Stimulated activated CD8-positive, alpha-beta memory T cell treated with anti-CD3 and anti-CD28 coated beads, Interleukin-15, amount 100 ng/mL, for 48 hours (primary cell): ENCODE data around the gene KLHDC4.
"Not testable (repeated sequence)": the region's sequence is repeated elsewhere in the genome, so short reads cannot be mapped to it uniquely, and the experiment has no call there.

Experiments
- DNase-seq, 2 donors: peaks; one replicate each; pipeline ENCODE4 v3.0.0-alpha.2; 2020; ENCODE audit warnings: low read depth in 2 of 2

Gene KLHDC4

DNA sequence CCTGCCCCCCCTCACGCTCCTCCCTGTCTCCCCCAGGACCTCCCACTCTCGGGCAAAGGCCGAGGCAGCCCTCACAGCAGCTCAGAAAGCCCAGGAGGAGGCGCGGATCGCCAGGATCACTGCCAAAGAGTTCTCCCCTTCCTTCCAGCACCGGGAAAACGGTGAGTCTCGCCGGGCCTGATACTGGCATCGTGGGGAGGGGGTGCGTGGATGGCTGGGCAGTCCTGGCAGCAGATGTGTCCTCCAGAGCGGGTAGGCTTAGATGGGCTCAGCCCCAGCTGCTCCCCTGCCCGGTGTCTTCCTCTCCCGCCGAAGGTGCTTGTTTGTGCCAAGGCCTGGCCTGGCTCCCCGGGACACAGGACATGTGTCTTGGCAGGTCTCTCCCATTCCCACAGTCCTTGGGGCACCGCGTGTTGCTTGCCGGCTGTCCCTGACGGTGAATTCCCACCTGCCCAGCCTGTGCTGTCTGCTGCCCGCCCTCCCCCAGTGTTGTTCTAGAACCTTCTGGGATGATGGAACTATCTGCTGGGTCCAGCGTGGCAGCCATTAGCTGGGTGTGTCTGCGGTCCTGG lies 81.6 kb downstream of the KLHDC4 start:
- no peak for DNase-seq

DNA sequence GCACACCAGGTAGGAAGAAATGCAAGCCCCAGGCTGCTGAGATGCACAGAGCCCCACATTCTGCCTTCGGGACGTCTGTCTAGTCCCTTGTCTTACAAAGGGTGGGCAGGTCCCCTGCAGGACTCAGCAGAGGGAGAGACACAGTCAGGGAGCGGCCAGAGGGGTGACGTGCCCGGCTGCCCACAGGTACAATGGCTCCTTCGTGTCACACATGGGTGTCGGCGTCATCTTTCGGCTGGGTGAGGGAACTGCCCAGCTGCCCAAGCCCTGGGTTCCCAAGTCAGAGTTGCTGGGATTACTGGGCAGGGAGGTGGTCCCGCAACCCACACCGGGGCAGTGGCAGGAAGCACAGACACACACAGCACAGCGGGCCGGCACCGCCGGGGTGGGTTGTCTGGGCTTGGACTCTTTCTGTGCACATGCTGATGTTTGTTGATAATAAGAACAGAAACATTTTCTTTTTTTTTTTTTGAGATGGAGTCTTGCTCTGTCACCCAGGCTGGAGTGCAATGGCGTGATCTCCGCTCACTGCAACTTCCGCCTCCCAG lies 82.9 kb downstream of the KLHDC4 start:
- no peak for DNase-seq

DNA sequence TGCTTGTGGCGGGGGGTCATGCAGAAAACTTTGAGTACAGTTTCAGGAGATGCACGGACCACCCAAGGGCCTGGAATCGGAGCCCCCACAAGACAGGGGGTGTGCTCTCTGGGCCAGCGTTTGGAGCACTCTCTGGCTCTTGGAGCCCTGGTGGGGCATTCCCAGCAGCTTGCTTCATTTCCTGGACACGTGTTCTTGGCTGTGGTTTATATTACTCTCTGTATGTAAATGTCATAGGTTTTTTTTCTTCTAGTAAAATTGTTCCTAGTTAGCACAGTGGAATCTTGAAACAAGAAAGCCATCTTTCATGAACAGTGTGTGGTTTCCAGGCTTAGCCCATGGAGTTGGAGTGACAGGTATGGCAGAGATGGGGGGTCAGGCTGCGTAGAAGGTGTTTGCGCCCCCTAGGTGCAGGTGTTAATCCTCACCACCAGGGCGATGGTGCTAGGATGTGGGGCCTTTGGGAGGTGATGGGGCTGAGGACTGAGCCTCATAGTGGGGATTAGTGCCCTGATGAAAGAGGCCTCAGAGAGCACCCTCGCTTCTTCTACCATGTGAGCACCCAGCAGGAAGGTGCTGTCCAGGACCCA lies 83.7 kb downstream of the KLHDC4 start:
- no peak for DNase-seq

DNA sequence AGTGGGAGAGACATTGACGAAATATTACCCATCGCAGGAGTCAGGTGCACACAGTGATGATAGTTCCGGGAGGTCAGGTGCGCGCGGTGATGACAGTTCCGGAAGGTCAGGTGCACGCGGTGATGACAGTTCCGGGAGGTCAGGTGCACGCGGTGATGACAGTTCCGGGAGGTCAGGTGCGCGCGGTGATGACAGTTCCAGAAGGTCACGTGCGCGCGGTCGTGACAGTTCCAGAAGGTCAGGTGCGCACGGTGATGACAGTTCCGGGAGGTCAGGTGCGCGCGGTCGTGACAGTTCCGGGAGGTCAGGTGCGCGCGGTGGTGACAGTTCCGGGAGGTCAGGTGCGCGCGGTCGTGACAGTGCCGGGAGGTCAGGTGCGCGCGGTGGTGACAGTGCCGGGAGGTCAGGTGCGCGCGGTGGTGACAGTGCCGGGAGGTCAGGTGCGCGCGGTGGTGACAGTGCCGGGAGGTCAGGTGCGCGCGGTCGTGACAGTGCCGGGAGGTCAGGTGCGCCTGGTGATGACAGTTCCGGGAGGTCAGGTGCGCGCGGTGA lies 84.7 kb downstream of the KLHDC4 start:
- not testable (repeated sequence) for DNase-seq

DNA sequence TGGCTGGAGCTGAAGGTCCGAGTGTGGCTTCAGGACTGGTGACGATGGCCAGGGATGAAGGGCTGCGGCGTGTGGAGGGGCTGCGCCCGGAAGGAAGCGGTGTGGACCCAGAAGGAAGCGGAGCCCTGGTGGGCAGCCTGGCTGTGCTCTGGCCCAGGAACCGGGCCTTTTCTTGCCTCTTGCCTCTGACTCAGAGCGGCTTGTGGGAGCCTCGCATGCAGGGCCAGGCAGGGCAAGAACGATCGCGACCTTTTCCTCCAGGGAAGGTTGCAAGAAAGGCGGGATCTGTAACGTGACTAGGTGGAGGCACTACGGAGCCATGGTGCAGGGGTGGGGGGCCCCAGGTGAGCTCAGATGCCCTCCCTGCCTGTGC lies 85.5 kb downstream of the KLHDC4 start:
- no peak for DNase-seq

DNA sequence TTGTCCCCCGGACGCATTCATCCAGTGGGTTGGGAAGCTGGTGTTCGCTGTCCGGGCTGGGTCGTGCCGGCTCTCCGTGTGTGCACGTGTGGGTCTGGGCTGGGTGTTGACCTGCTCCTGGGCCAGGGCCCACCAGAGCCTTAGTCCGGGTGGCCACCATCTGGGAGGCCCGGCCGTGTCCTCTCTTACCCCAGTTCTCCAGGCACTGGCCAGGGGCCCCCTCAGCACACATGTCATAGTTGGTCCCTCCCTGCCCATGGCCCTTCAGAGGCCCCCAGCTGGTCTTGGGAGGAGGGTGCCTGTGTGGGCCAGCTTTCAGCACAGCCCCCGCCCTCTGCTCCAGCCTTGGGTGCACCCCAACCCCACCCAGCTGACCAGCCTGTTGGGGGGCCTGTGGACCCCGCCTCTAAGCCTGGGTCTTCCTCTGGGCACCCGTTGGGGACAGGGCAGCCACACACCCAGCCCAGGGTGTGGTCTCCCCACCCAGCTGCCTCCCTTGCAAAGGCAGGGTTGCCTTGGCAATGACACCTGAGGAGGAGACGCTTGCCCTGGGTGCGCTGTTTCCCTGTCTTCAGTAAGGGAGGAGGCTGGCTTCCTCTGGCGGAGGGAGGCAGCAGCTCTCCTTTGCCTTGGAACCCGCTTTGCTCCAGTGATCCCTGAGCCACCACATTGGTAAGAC lies 86.1 kb downstream of the KLHDC4 start:
- no peak for DNase-seq

DNA sequence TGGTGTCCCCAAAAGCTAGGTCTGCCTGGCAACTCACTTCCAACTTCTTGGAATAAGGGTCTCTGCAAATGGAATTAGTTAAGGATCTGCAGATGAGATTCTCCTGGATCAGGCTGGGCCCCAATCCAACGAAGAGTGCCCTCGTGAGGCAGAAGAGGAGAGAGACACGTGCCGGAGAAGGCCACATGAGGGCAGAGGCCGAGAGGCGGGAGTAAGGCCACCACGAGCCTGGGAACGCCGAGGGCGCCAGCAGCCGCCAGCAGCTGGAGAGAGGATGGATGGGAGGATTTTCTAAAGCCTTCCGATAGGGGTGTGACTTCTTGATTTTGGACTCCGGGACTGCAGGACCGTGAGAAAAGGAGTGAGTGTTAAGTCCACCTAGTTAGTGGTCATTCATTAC lies 87.2 kb downstream of the KLHDC4 start:
- no peak for DNase-seq

DNA sequence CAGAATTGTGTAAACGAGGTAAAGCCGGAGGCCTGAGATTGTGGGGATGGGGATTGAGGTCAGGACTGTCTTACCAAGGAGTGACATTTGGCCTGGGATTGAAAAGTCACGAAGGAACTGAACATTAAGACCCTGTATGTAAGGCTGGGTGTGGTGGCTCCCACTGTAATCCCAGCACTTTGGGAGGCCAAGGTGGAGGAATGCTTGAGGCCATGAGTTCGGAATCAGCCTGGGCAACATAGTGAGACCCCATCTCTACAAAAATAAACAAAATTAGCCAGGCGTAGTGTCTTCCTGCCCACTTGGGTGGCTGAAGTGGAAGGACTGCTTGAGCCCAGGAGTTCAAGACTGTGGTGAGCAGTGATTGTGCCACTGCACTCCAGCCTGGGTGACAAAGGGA lies 88.0 kb downstream of the KLHDC4 start:
- DNase-seq = no peak

DNA sequence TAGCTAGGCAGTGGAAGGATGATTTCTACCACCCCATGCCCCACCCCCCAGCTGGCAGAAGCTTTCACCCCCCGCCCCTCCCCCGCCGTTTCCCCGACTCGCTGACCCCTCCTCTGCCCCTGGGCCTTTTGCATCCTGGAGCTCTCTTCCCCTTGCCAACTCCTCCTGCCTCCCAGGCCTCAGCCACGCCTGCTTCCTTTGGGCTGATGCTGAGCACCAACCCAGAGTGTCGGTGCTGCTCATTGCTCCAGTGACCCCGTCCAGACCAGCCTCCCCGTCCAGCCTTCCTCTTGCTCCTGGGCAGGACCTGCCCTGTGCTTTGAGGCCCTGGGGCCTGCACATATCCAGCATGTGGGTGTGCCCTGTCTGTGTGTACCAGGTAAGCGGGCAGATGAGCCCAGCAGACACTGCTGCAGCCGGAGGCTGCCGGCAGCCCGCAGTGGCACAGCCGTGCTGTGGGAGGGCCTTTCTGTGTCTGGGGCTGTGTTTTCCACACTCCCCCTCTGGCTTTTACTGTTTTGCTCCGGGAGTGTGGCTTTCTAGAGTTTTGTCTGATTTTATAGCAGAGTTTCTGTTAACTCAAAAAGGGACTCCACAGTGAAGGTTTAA lies 90.6 kb downstream of the KLHDC4 start:
- DNase-seq = no peak

DNA sequence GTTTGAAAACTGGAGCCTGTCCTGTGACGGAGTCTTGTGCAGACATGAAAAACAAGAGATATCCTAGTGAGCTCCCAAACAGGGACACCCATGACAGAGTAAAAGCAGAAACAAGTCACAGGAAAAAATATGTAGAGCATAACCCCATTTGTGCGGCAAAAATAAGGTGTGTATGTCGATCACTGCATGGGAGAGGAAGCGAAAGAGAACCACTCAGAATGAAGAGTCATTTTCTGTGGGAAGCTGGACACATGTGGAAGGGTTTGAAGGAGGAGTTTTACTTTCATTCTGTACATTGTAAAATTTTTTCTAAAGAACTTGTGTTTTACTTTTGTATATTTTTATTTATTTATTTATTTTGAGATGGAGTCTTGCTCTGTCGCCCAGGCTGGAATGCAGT lies 91.4 kb downstream of the KLHDC4 start:
- no peak for DNase-seq

DNA sequence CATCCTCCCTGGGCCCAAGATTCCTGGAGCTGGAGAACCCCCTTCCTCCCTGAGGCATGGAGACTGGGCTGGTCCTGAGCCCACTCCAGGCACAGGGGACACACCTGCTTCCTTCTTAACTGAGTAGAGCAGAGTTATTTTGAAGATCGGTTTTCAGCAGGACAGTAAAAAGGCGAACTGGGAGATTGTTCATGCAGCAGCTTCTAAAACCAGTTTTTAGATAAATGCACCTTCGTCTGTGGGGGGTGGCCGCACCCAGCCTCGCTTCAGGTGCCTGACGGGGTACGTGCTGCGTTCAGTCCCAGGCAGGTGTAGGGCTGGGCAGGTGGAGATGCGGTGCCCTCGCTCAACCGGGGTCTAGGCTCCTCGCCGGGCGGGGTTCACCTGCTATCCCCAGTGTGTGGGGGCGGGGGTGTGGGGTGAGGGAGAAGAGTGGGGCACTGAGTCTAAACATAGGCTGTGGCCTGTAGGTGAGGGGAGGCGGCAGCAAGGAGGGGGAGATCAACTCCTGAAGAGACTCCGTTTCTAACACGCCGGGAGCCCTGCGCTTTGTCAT lies 94.0 kb downstream of the KLHDC4 start:
- DNase-seq = no peak

DNA sequence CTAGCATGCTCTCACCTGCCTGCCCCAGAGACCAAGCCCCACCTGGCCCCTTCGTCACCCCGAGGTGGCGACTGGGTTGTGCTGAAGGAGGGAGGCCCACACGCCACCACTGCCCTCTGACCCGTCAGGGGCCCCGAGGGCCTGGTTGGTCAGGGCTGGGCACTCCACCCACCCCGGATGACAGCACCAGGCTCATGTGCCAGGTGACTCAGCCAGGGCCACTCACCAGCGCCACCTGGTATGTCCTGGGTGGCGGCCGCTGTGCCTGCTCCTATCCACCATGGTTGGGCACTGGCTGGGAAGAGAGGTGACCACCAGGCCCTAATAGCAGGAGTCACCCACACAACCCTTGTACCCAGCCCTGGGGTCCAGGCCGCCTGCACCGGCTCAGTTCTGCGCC lies 94.6 kb downstream of the KLHDC4 start:
- no peak for DNase-seq

DNA sequence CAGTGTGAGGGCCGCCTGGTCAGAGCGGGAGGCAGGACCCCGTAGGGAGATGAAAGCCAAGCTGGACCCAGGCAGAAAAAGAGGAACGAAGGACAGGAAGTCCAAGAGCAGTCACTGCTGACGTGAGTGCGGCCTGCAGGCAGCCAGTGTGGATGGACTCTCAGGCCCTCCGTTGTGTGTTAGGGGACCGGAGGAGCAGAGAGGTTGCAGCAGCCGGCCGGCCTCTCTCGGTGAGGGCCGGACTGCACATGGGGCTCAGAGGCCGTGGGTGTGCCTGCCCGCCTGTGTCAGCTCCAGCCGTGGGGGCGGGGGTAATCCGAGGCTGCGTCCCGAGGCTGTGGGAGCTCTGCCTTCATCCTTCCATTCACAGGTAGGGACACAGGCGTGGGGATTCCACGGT lies 96.1 kb downstream of the KLHDC4 start:
- no peak for DNase-seq

DNA sequence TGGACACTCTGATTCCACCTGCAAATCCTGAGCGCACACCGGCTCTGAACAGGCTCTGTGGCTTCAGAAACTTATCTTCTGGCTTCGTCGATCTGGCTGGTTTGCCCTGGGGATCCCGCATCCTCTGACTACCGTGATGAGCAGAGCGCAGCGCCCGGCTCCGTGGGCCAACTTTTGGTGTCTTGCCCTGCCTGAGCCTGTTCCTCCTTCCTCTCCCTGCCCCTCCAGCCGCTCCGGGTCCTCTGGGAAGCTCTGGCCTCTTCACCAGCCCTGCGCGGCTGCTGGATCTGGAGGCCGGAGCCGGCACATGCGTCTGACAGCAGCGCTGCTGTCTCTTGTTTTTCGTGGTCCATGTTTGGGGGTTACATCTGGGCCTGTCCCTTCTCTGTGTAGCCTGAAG lies 97.8 kb downstream of the KLHDC4 start:
- DNase-seq = no peak

DNA sequence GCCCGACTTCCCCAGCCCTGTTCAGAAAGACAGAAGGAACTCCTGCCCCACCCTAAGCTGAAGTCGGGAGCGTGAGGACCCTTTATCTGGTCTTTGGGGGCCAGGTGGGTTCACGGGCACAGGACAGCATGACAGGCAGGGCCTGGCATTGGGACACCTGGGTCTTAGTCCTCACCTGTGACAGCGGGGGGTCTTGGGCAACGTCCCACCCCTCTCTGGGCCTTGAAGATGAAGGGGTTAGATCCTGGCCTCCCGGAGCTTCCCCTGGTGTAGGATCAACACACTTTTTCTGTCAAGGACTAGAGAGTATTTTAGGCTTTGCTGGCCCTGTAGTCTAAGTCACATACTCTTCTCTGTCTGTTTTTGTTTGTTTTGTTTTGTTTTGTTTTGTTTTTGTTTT lies 98.3 kb downstream of the KLHDC4 start:
- no peak for DNase-seq

DNA sequence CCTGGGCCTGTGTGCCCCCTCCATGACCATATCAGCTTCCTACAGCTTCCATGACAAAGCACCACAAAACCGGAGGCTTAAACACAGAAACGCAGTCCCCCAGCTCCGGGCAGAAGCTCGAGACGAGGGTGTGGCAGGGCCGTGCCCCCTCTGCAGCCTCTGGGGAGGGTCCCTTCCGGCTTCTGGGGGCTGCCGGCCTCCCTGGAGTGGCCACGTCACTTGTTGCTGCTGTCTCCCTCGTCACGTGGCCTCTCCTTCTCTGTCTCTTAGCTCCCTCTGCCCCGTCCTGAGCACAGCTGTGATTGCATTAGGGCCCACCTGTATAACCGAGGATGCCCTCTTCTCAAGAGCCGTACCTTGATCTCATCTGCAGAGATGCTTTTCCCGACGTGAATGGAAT lies 98.9 kb downstream of the KLHDC4 start:
- no peak for DNase-seq

DNA sequence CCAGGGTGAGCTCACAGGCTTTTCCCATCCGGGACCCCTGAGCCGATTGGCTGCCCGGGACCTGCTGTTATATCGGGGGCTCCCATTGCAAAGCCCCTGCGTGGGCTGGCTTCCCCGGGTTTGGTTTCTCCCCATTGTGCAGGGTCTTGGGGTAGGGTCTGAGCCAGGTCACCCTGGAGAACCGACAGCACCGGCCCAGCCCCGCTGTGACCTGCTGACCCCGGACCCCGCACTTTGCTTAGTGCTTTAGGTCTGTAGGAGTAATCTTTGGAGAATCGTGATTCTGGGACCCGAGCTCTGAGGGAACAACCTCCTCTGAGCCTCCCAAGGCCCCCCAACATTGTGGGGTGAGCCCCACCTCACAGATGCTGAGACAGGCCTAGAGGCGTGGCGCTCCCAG lies 100.6 kb downstream of the KLHDC4 start:
- no peak for DNase-seq

DNA sequence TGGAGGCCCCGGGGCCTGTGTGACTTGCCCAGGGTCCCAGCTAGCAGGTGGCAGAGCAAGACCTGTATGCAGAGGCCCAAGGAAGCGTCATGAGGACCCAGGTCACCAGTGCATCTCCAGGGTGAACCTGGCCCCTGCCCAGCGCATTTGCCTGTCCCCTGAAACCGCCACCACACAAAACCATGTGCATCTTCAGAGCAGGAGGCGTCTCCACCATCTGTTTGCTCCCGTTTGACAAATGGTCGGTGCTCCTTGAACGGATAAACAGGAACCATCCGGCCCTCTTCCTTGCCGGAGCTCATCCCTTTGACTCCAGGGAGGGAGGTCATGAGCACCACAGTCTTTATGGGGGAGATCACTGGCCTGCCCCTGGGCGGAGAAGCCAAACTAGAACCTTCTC lies 101.0 kb downstream of the KLHDC4 start:
- no peak for DNase-seq

DNA sequence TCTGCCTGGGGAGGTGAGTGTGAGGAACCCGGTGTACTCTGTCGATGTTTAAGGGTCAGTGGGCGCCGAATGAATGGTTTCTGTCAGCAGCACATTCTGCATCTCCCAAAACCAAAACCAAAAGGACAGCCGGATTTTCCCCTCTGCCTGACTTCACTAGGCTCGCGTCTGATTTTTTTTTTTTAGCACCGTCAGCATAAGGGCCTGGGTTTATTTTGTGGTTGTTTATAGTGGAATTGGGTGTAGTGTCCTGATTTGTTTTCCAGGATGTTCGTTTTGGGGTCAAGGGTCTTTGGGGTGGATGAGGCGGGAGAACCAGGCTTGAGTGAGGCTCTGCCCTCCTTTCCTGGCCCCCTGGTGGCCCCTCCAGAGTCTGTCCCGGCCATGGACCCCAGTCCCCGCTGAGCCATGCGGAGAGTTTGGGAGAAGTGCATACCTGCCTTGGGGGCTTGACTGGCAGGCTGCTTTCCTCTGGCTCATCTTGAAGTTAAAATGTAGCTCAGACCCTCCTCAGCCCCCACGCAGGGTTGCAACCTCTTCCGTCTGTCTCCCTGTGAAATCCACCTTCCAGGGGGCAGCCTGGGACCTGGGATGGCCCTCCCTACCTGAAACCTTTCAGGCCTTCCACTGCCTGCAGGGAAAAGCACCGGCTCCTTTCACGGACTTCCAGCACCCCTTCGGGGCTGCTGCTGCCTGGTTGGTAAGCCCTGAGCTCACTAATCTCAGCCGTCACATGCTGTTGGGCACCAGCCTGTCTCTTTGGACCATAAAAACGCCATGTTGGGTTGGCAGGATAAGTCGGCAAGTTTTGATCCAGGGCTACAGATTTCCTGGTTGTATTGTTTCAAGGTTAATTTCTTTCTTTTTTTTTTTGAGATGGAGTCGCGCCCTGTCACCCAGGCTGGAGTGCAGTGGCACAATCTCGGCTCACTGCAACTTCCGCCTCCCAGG lies 103.3 kb downstream of the KLHDC4 start:
- DNase-seq = no peak

DNA sequence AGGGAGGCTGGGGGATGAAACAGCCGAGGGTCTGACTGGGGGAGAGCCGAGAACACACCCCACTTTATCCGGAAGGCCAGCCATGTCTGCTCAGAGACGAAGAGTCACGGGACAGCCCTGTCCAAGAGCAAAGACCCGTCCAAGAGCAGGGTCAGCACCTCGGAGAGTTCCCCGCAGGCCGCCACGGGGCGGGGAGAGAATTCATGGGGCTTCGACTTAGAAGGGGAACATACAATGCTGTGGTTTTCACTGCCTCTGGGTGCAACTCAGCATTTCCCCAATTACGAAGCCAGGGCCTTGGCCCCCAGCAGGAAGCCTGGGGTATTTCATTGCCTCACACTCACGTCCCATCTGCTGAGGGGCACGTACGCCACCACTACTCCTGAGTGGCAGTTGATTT lies 104.2 kb downstream of the KLHDC4 start:
- DNase-seq = peak; percentile 15 to 23

DNA sequence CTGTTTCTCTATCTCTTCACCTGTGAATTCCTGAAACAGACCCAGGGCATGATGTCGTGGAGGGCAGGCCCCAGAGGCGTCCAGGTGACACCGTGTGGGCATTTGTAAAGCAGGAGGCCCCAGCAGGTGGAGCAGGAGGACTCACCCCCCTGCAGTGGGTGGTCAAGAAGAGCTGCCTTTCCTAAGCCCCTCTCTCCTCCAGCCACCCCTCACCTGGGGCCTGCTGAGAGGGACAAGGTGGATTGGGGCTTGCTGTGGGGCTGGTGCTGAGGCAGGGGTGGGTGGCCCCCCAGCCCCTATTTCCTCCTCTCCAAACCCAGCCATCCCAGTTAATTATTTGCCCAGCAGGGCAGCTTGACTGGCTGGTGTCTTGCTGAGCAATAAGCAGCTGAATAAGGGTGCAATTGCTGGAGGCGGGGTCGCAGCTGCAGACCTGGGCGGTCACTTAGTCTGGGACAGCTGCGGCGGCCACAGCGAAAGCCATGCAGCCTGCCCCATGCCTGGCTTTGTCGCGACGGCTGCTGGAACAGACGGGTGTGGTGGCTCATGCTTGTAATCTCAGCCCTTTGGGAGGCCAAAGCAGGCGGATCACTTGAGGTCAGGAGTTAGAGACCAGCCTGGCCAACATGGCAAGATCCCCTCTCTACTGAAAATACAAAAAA lies 107.1 kb downstream of the KLHDC4 start:
- no peak for DNase-seq
